ENCODE data around the gene LAMA4. TPM values are rescaled to one million over a fixed set of nuclear protein-coding genes. Genes with fewer than 3 reads are reported as not detected.

Gene LAMA4
- total RNA-seq, 5 donors from 2014 or later (not counting 1 experiment from before 2014, with no cell fraction given), result 0.25 to 0.85 (median 0.56) TPM; not detected in 2

GRCh38 chr6:112218563-112218962 is 35.8 kb downstream of the LAMA4 start:
- Mint-ChIP-seq H3K4me3 (no peak overlapping the region), H3K9me3 (no peaks in the 10 kb centered on the region), H3K27ac (no peak overlapping the region), H3K4me1 (peaks cover 0 to under 1% (median 0%) of the 10 kb centered on the region in 3 donors), H3K36me3 (no peaks in the 10 kb centered on the region), H3K27me3 (peaks cover 0 to 9% of the 10 kb centered on the region in 2 donors)
- no peaks in the 10 kb centered on the region for H3K9me3 ChIP-seq
- ChIA-PET POLR2A (no interaction called here), CTCF (interaction anchor here in 1 of 2 donors (0.6 kb wide), 1 partner anchor 99 kb away, joined by 3 read pairs; no protein-coding TSS in a partner anchor)
- no peak overlapping the region for H3K27ac ChIP-seq (ENCODE audit: low read length)
- no peaks in the 10 kb centered on the region for H3K36me3 ChIP-seq (ENCODE audit: control insufficient read depth in 2 of 2, extremely low read depth in 1 of 2, insufficient read depth in 1 of 2, low read length in 1 of 2)
- DNase-seq, result no peak
- ATAC-seq (replicated peaks in 1 of 4), result no peak
- no peak overlapping the region for H3K4me3 ChIP-seq (ENCODE audit: control insufficient read depth in 1 of 2, extremely low read depth in 1 of 2, low read length in 1 of 2)
- peaks cover 0 to 2% of the 10 kb centered on the region in 2 experiments for H3K27me3 ChIP-seq (replicated peaks in 1 of 2; ENCODE audit: control insufficient read depth in 2 of 2, extremely low read depth in 1 of 2, insufficient read depth in 2 of 2, low read length in 1 of 2)
- 86% methylated on average over 5 of the region's 5 CpGs for WGBS (ENCODE audit: insufficient coverage)
- peaks cover 0 to 2% of the 10 kb centered on the region in 2 experiments for H3K4me1 ChIP-seq (ENCODE audit: control insufficient read depth in 1 of 2, extremely low read depth in 1 of 2, insufficient read depth in 2 of 2, low read length in 2 of 2)

- Mint-ChIP-seq H3K4me1 (peaks cover 0 to 2% (median 0%) of the 10 kb centered on the region in 3 donors), H3K27ac (no peak overlapping the region), H3K4me3 (no peak overlapping the region), H3K36me3 (no peaks in the 10 kb centered on the region), H3K9me3 (no peaks in the 10 kb centered on the region), H3K27me3 (peaks cover 5 to 13% of the 10 kb centered on the region in 2 donors)
- ATAC-seq (replicated peaks in 1 of 4) (no peak), DNase-seq (no peak)
- Histone ChIP-seq H3K9me3 (no peaks in the 10 kb centered on the region), H3K36me3 (ENCODE audit: control insufficient read depth in 2 of 2, extremely low read depth in 1 of 2, insufficient read depth in 1 of 2, low read length in 1 of 2) (no peaks in the 10 kb centered on the region), H3K4me1 (ENCODE audit: control insufficient read depth in 1 of 2, extremely low read depth in 1 of 2, insufficient read depth in 2 of 2, low read length in 2 of 2) (peaks cover 0 to 2% of the 10 kb centered on the region in 2 experiments), H3K4me3 (ENCODE audit: control insufficient read depth in 1 of 2, extremely low read depth in 1 of 2, low read length in 1 of 2) (no peak overlapping the region), H3K27ac (ENCODE audit: low read length) (no peak overlapping the region), H3K27me3 (replicated peaks in 1 of 2; ENCODE audit: control insufficient read depth in 2 of 2, extremely low read depth in 1 of 2, insufficient read depth in 2 of 2, low read length in 1 of 2) (peaks cover 0 to 5% of the 10 kb centered on the region in 2 experiments)
- ChIA-PET POLR2A (no interaction called here), CTCF (no interaction called here)
- 86% methylated on average over 3 of the region's 6 CpGs for whole genome bisulfite sequencing (ENCODE audit: insufficient coverage)
Observed at GRCh38 chr6:112216662-112217551, 37.5 kb downstream of the LAMA4 start.

- Mint-ChIP-seq H3K36me3 (no peaks in the 10 kb centered on the region), H3K4me3 (no peak overlapping the region), H3K27me3 (peaks cover 11 to 16% of the 10 kb centered on the region in 2 donors), H3K27ac (no peak overlapping the region), H3K9me3 (no peaks in the 10 kb centered on the region), H3K4me1 (peaks cover 0 to 2% (median 0%) of the 10 kb centered on the region in 3 donors)
- Histone ChIP-seq H3K4me1 (ENCODE audit: control insufficient read depth in 1 of 2, extremely low read depth in 1 of 2, insufficient read depth in 2 of 2, low read length in 2 of 2) (peaks cover 0 to 2% of the 10 kb centered on the region in 2 experiments), H3K4me3 (ENCODE audit: control insufficient read depth in 1 of 2, extremely low read depth in 1 of 2, low read length in 1 of 2) (no peak overlapping the region), H3K27me3 (replicated peaks in 1 of 2; ENCODE audit: control insufficient read depth in 2 of 2, extremely low read depth in 1 of 2, insufficient read depth in 2 of 2, low read length in 1 of 2) (peaks cover 0 to 5% of the 10 kb centered on the region in 2 experiments), H3K27ac (ENCODE audit: low read length) (no peak overlapping the region), H3K36me3 (ENCODE audit: control insufficient read depth in 2 of 2, extremely low read depth in 1 of 2, insufficient read depth in 1 of 2, low read length in 1 of 2) (no peaks in the 10 kb centered on the region), H3K9me3 (no peaks in the 10 kb centered on the region)
- ATAC-seq (replicated peaks in 1 of 4) (no peak), DNase-seq (no peak)
- CTCF ChIA-PET, result no interaction called here
- WGBS (ENCODE audit: insufficient coverage), result no CpG with 5 or more reads among the region's 7 CpGs
- POLR2A ChIA-PET, result no interaction called here
Observed at GRCh38 chr6:112215488-112216284, 38.7 kb downstream of the LAMA4 start.

GRCh38 chr6:112214739-112215269 is 39.6 kb downstream of the LAMA4 start:
- ChIA-PET POLR2A (no interaction called here), CTCF (no interaction called here)
- Mint-ChIP-seq H3K27ac (no peak overlapping the region), H3K27me3 (peaks cover 15 to 17% of the 10 kb centered on the region in 2 donors), H3K9me3 (no peaks in the 10 kb centered on the region), H3K36me3 (no peaks in the 10 kb centered on the region), H3K4me1 (peaks cover 0 to 2% (median 0%) of the 10 kb centered on the region in 3 donors), H3K4me3 (no peak overlapping the region)
- no peak for DNase-seq
- Histone ChIP-seq H3K4me1 (ENCODE audit: control insufficient read depth in 1 of 2, extremely low read depth in 1 of 2, insufficient read depth in 2 of 2, low read length in 2 of 2) (peaks cover 0 to 2% of the 10 kb centered on the region in 2 experiments), H3K9me3 (no peaks in the 10 kb centered on the region), H3K27ac (ENCODE audit: low read length) (no peak overlapping the region), H3K27me3 (replicated peaks in 1 of 2; ENCODE audit: control insufficient read depth in 2 of 2, extremely low read depth in 1 of 2, insufficient read depth in 2 of 2, low read length in 1 of 2) (peaks cover 0 to 5% of the 10 kb centered on the region in 2 experiments), H3K4me3 (ENCODE audit: control insufficient read depth in 1 of 2, extremely low read depth in 1 of 2, low read length in 1 of 2) (no peak overlapping the region), H3K36me3 (ENCODE audit: control insufficient read depth in 2 of 2, extremely low read depth in 1 of 2, insufficient read depth in 1 of 2, low read length in 1 of 2) (no peaks in the 10 kb centered on the region)
- no peak for ATAC-seq (replicated peaks in 1 of 4)
- WGBS (ENCODE audit: insufficient coverage), result no CpG with 5 or more reads among the region's 2 CpGs

GRCh38 chr6:112210852-112211251 is 43.5 kb downstream of the LAMA4 start:
- Histone ChIP-seq H3K4me1 (ENCODE audit: control insufficient read depth in 1 of 2, extremely low read depth in 1 of 2, insufficient read depth in 2 of 2, low read length in 2 of 2) (peaks cover 0 to 2% of the 10 kb centered on the region in 2 experiments), H3K4me3 (ENCODE audit: control insufficient read depth in 1 of 2, extremely low read depth in 1 of 2, low read length in 1 of 2) (no peak overlapping the region), H3K9me3 (no peaks in the 10 kb centered on the region), H3K27me3 (replicated peaks in 1 of 2; ENCODE audit: control insufficient read depth in 2 of 2, extremely low read depth in 1 of 2, insufficient read depth in 2 of 2, low read length in 1 of 2) (peaks cover 0 to 5% of the 10 kb centered on the region in 2 experiments), H3K36me3 (ENCODE audit: control insufficient read depth in 2 of 2, extremely low read depth in 1 of 2, insufficient read depth in 1 of 2, low read length in 1 of 2) (no peaks in the 10 kb centered on the region), H3K27ac (ENCODE audit: low read length) (no peak overlapping the region)
- Mint-ChIP-seq H3K4me3 (no peak overlapping the region), H3K9me3 (no peaks in the 10 kb centered on the region), H3K4me1 (peaks cover 0 to 2% (median 0%) of the 10 kb centered on the region in 3 donors), H3K36me3 (no peaks in the 10 kb centered on the region), H3K27me3 (peaks cover 21 to 24% of the 10 kb centered on the region in 2 donors), H3K27ac (no peak overlapping the region)
- ChIA-PET POLR2A (interaction anchor here in 1 of 2 donors (0.6 kb wide), 1 partner anchor 11 kb away, joined by 4 read pairs; no protein-coding TSS in a partner anchor), CTCF (interaction anchor here in 1 of 2 donors (1.0 to 1.2 kb wide), 2 partner anchors 31 to 48 kb away, joined by 3 to 5 read pairs; no protein-coding TSS in a partner anchor)
- ATAC-seq (replicated peaks in 1 of 4) (no peak), DNase-seq (no peak)
- WGBS (ENCODE audit: insufficient coverage), result no CpG with 5 or more reads among the region's 2 CpGs

GRCh38 chr6:112209131-112209530 is 45.2 kb downstream of the LAMA4 start:
- 55% methylated on average over 1 of the region's 2 CpGs for WGBS (ENCODE audit: insufficient coverage)
- H3K9me3 ChIP-seq, result no peaks in the 10 kb centered on the region
- Mint-ChIP-seq H3K4me1 (peaks cover 0 to 4% (median 0%) of the 10 kb centered on the region in 3 donors), H3K27ac (no peak overlapping the region), H3K27me3 (peaks cover 29 to 35% of the 10 kb centered on the region in 2 donors), H3K9me3 (no peaks in the 10 kb centered on the region), H3K36me3 (no peaks in the 10 kb centered on the region), H3K4me3 (no peak overlapping the region)
- peaks cover 0 to 5% of the 10 kb centered on the region in 2 experiments for H3K27me3 ChIP-seq (replicated peaks in 1 of 2; ENCODE audit: control insufficient read depth in 2 of 2, extremely low read depth in 1 of 2, insufficient read depth in 2 of 2, low read length in 1 of 2)
- no peak overlapping the region for H3K4me3 ChIP-seq (ENCODE audit: control insufficient read depth in 1 of 2, extremely low read depth in 1 of 2, low read length in 1 of 2)
- H3K36me3 ChIP-seq (ENCODE audit: control insufficient read depth in 2 of 2, extremely low read depth in 1 of 2, insufficient read depth in 1 of 2, low read length in 1 of 2), result no peaks in the 10 kb centered on the region
- ChIA-PET CTCF (interaction anchor here in 1 of 2 donors (1.2 kb wide), 1 partner anchor 29 kb away, joined by 3 read pairs; no protein-coding TSS in a partner anchor), POLR2A (no interaction called here)
- DNase-seq, result no peak
- peaks cover 0 to 2% of the 10 kb centered on the region in 2 experiments for H3K4me1 ChIP-seq (ENCODE audit: control insufficient read depth in 1 of 2, extremely low read depth in 1 of 2, insufficient read depth in 2 of 2, low read length in 2 of 2)
- no peak for ATAC-seq (replicated peaks in 1 of 4)
- H3K27ac ChIP-seq (ENCODE audit: low read length), result no peak overlapping the region
